AG04449 (cell line): ENCODE data around the gene EIPR1.

Experiments
- CTCF ChIA-PET: fragments of 350-600 bp; formaldehyde crosslinking; extraction: SDS; loops from one replicate; lab custom pipeline; 2021; ENCODE audit warnings: antibody characterized with exemption; lab: Yijun Ruan, JAX
- POLR2A ChIA-PET: fragments of 400-600, 350-600 bp; formaldehyde crosslinking; extraction: SDS; loops from one replicate; lab custom pipeline; 2020; ENCODE audit warnings: antibody characterized with exemption, inconsistent platforms; lab: Yijun Ruan, JAX
- DNase-seq: peaks from one replicate; pipeline ENCODE4 v3.0.0-alpha.2; 2010; ENCODE audit warnings: low read depth, low spot score
- H3K4me3 ChIP-seq: 2 replicates; pipeline ENCODE4 v1.5.1; 2011; ENCODE audit warnings: low read depth, mild to moderate bottlenecking, control low read depth, low read length
- TF ChIP-seq, protein P1 (sequence below): IDR thresholded peaks from one replicate; pipeline ENCODE4 v1.5.1; 2011; ENCODE audit warnings: mild to moderate bottlenecking, moderate library complexity, low read length, control low read depth, inconsistent platforms; ENCODE audit not compliant: insufficient read depth; ENCODE audit errors: missing control alignments

The EIPR1 gene

DNA sequence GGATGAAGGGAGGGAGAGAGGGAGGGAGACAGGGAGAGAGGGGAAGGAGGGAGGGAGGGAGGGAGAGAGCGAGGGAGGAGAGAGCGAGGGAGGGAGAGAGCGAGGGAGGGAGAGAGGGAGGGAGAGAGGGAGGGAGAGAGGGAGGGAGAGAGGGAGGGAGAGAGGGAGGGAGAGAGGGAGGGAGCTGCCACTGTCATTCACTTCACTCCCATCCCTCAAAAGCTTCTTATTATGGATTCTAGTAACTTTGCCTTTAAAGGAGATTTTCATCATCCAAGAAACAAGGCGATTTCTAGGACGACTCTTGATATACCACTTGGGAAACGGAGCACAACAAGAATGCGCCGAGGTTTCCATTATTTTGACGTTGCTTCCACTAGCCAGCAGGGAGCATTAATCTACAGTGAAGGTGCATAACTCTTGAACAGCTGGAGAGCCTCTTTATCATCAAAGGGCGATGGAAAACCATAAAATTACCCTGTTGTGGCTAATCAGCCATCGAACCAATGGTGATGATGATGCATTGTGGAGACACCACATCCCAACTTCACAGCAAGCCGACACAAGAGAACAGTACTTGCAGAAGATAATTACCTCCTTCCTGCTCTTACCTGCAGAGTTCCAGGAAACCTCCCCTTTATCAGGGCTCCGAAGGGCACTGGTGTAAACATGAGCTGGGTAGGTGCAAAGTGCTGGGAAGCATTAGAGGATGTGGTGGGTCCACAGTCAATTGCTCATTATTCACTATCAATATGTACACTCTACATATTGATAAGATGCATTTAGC lies 130.5 kb downstream of the EIPR1 start:
- ChIA-PET CTCF (no interaction called here), POLR2A (no interaction called here)
- no peak overlapping the region for H3K4me3 ChIP-seq
- DNase-seq: no peak
- TF ChIP-seq, protein P1, sequence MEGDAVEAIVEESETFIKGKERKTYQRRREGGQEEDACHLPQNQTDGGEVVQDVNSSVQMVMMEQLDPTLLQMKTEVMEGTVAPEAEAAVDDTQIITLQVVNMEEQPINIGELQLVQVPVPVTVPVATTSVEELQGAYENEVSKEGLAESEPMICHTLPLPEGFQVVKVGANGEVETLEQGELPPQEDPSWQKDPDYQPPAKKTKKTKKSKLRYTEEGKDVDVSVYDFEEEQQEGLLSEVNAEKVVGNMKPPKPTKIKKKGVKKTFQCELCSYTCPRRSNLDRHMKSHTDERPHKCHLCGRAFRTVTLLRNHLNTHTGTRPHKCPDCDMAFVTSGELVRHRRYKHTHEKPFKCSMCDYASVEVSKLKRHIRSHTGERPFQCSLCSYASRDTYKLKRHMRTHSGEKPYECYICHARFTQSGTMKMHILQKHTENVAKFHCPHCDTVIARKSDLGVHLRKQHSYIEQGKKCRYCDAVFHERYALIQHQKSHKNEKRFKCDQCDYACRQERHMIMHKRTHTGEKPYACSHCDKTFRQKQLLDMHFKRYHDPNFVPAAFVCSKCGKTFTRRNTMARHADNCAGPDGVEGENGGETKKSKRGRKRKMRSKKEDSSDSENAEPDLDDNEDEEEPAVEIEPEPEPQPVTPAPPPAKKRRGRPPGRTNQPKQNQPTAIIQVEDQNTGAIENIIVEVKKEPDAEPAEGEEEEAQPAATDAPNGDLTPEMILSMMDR: no peak

DNA sequence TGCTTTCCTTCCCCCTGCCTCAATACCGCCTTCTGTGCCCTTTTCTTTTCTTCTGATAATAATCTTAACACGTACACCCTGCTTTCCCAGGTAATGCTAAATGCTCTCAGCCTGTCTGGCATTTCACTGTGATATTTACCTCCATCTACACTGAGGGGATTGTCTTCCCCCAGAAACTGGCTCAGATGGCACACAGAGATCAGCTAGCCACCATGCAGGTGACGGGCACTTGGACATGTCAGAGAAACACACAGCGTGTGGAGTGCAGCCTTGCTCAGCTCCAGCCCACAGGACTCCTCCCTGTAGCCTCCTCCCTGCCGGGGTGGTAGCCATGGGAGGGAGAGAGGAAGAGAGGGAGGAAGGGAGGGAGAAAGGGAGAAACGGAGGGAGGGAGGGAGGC lies 131.2 kb downstream of the EIPR1 start:
- TF ChIP-seq, protein P1: no peak
- CTCF ChIA-PET: no interaction called here
- POLR2A ChIA-PET: no interaction called here
- no peak for DNase-seq
- no peak overlapping the region for H3K4me3 ChIP-seq

DNA sequence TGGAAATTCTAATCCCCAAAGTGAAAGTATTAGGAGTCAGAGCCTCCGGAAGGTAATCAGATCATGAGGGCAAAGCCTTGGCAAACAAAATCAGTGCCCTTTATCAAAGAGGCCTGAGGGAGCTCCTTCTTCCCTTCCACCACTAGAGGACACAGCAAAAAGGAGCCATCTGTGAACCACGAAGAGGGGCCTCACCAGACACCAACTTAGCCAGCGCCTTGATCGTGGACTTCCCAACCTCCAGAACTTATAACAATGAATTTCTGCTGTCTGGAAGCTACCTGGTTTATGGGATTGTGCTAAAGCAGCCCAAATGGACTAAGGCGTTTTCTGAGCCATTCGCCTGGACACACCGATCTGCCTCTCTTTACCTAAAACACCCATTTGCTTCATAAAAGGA lies 133.1 kb downstream of the EIPR1 start:
- ChIA-PET POLR2A (no interaction called here), CTCF (no interaction called here)
- TF ChIP-seq, protein P1: no peak
- no peak for DNase-seq
- H3K4me3 ChIP-seq: no peak overlapping the region

DNA sequence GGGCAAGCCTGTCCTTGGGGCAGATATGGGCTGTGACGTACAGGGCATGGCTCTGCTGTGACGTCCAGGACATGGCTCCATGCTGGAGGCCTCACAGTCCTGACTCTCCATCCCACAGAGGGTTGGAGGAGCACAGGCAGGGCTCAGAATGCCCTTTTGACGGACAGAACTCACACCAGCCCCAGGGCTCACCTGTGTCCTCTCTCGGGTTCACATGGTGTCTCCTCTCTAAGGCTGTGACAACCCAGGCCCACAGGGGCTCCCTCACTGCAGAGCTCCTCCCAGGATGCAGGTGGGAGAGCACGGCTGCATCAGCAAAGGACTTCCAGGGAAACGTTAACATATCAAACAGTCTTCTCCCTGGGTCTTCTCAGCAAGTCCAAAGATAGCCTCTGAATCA lies 133.8 kb downstream of the EIPR1 start:
- DNase-seq: no peak
- no peak overlapping the region for H3K4me3 ChIP-seq
- POLR2A ChIA-PET: no interaction called here
- CTCF ChIA-PET: no interaction called here
- TF ChIP-seq, protein P1: no peak

DNA sequence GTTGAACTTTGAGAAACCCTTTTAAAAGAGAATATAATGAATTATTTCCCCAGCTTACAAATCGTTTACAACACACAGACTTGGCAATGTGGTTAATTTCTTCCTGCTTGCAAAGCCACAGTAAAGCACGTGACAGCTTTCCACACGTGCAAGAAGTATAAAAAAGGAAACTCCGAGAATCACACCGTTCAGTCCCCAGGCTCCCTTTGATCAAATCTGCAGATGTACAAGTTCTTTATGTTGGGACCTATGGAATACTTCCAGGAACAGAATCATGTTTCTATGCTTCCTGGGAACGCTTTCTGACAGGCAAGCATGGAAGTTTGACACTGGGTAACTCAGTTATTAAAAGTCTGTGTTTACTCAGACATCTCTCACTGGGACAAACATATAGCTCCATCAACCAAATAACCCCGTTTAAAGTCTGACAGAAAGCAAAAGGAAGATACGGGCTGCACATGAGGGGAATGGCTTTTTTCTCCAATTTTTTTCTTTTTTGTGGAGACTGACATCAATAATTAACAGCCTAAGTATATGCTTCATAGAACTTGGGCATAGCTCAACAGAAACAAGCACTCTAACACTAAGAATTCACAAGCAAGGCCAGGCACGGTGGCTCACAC lies 134.8 kb downstream of the EIPR1 start:
- CTCF ChIA-PET: no interaction called here
- no peak overlapping the region for H3K4me3 ChIP-seq
- DNase-seq: no peak
- TF ChIP-seq, protein P1: no peak
- POLR2A ChIA-PET: no interaction called here

DNA sequence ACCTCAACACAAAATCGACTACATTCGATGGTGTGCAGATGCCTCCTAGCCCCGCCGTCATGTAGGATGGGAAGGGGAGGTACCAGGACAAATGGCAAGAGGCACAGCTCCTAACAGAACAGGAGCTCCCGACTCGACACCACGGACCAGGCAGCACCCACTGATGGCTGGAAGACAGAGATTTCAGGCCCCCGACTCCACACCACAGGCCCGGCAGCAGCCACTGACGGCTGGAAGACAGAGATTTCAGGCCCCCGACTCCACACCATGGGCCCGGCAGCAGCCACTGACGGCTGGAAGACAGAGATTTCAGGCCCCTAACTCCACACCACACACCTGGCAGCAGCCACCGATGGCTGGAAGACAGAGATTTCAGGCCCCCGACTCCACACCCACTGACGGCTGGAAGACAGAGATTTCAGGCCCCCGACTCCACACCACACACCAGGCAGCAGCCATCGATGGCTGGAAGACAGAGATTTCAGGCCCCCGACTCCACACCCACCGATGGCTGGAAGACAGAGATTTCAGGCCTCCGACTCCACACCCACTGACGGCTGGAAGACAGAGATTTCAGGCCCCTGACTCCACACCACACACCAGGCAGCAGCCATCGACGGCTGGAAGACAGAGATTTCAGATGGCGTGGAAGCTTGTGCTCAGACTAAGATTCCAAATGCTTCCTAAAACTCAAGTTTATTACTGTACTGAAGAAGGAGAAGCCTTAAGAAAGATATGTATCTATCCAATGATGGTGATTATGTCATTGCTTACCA lies 135.5 kb downstream of the EIPR1 start:
- ChIA-PET CTCF (no interaction called here), POLR2A (no interaction called here)
- TF ChIP-seq, protein P1: no peak
- no peak overlapping the region for H3K4me3 ChIP-seq
- DNase-seq: no peak
